B cell (primary cell): ENCODE results near the gene DFFA.

Experiments used
- EZH2 ChIP-seq: IDR thresholded peaks from 2 replicates; pipeline ENCODE4 v1.6.1; 2012; ENCODE audit warnings: borderline replicate concordance, low read depth, mild to moderate bottlenecking, moderate library complexity, low read length; ENCODE audit not compliant: insufficient read depth, poor library complexity, severe bottlenecking
- TF ChIP-seq, protein P1 (sequence below): fragments of 200-600 bp; IDR thresholded peaks from one replicate; pipeline ENCODE4 v1.8.0; 2022; ENCODE audit warnings: antibody characterized with exemption, mild to moderate bottlenecking

- TF ChIP-seq, protein P1, sequence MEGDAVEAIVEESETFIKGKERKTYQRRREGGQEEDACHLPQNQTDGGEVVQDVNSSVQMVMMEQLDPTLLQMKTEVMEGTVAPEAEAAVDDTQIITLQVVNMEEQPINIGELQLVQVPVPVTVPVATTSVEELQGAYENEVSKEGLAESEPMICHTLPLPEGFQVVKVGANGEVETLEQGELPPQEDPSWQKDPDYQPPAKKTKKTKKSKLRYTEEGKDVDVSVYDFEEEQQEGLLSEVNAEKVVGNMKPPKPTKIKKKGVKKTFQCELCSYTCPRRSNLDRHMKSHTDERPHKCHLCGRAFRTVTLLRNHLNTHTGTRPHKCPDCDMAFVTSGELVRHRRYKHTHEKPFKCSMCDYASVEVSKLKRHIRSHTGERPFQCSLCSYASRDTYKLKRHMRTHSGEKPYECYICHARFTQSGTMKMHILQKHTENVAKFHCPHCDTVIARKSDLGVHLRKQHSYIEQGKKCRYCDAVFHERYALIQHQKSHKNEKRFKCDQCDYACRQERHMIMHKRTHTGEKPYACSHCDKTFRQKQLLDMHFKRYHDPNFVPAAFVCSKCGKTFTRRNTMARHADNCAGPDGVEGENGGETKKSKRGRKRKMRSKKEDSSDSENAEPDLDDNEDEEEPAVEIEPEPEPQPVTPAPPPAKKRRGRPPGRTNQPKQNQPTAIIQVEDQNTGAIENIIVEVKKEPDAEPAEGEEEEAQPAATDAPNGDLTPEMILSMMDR, result no peak
- no peak for TF ChIP-seq EZH2
Observed at GRCh38 chr1:10479296-10479695, 7.0 kb upstream of the DFFA start.
